ENCODE measurements around the gene FOXF2. TPM values are rescaled to one million over a fixed set of nuclear protein-coding genes. Genes with fewer than 3 reads are reported as not detected.

FOXF2 gene
- total RNA-seq, 1 donor from 2014 or later = 0.61 TPM

- Histone ChIP-seq H2AFZ (ENCODE audit: low read depth, low read length) (no peak overlapping the region), H4K20me1 (ENCODE audit: insufficient read depth, low read length) (peaks cover 5% of the 10 kb centered on the region), H3K4me3 (ENCODE audit: insufficient read depth, low read depth, low read length) (no peak overlapping the region), H3K36me3 (ENCODE audit: insufficient read depth, low read length) (no peaks in the 10 kb centered on the region), H3K27me3 (ENCODE audit: insufficient read depth, low read length) (peaks cover 85% of the 10 kb centered on the region), H3K9me3 (ENCODE audit: insufficient read depth, low read depth, low read length) (no peaks in the 10 kb centered on the region), H3K79me2 (ENCODE audit: insufficient read depth, low read length) (no peaks in the 10 kb centered on the region), H3K4me2 (ENCODE audit: low read length) (no peak overlapping the region), H3K4me1 (ENCODE audit: insufficient read depth, low read length) (no peaks in the 10 kb centered on the region), H3K27ac (ENCODE audit: low read depth, low read length) (no peak overlapping the region), H3K9ac (ENCODE audit: low read length) (no peak overlapping the region)
- H3K4me1 Mint-ChIP-seq (ENCODE audit: low read depth, unreplicated experiment) = peaks cover 2% of the 10 kb centered on the region
- peaks cover 11% of the 10 kb centered on the region for H3K9me3 Mint-ChIP-seq (ENCODE audit: unreplicated experiment)
- DNase-seq (ENCODE audit: low read depth) (no peak), FAIRE-seq (no peak)
- H3K4me3 Mint-ChIP-seq (ENCODE audit: unreplicated experiment) = no peak overlapping the region
- H3K36me3 Mint-ChIP-seq (ENCODE audit: low read depth, unreplicated experiment) = no peaks in the 10 kb centered on the region
- peaks cover 65% of the 10 kb centered on the region for H3K27me3 Mint-ChIP-seq (ENCODE audit: low read depth, unreplicated experiment)
- TF ChIP-seq, protein P1, sequence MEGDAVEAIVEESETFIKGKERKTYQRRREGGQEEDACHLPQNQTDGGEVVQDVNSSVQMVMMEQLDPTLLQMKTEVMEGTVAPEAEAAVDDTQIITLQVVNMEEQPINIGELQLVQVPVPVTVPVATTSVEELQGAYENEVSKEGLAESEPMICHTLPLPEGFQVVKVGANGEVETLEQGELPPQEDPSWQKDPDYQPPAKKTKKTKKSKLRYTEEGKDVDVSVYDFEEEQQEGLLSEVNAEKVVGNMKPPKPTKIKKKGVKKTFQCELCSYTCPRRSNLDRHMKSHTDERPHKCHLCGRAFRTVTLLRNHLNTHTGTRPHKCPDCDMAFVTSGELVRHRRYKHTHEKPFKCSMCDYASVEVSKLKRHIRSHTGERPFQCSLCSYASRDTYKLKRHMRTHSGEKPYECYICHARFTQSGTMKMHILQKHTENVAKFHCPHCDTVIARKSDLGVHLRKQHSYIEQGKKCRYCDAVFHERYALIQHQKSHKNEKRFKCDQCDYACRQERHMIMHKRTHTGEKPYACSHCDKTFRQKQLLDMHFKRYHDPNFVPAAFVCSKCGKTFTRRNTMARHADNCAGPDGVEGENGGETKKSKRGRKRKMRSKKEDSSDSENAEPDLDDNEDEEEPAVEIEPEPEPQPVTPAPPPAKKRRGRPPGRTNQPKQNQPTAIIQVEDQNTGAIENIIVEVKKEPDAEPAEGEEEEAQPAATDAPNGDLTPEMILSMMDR (IDR thresholded peaks at IDR 0.05; ENCODE audit: insufficient read depth, low read depth, low read length) = no peak
- peak; percentile 11 for TF ChIP-seq EZH2 (IDR thresholded peaks at IDR 0.05; ENCODE audit: insufficient read depth, low read length)
- peak overlapping the region; percentile 75 for H3K27ac Mint-ChIP-seq (ENCODE audit: unreplicated experiment)
Measured at GRCh38 chr6:1379788-1380147, 9.6 kb upstream of the FOXF2 start.

- Histone ChIP-seq H3K4me1 (ENCODE audit: insufficient read depth, low read length) (peaks cover 3% of the 10 kb centered on the region), H3K79me2 (ENCODE audit: insufficient read depth, low read length) (no peaks in the 10 kb centered on the region), H2AFZ (ENCODE audit: low read depth, low read length) (no peak overlapping the region), H3K4me2 (ENCODE audit: low read length) (no peak overlapping the region), H3K4me3 (ENCODE audit: insufficient read depth, low read depth, low read length) (no peak overlapping the region), H3K36me3 (ENCODE audit: insufficient read depth, low read length) (no peaks in the 10 kb centered on the region), H4K20me1 (ENCODE audit: insufficient read depth, low read length) (peaks cover 13% of the 10 kb centered on the region), H3K9ac (ENCODE audit: low read length) (no peak overlapping the region), H3K27me3 (ENCODE audit: insufficient read depth, low read length) (peaks cover 90% of the 10 kb centered on the region), H3K9me3 (ENCODE audit: insufficient read depth, low read depth, low read length) (no peaks in the 10 kb centered on the region), H3K27ac (ENCODE audit: low read depth, low read length) (no peak overlapping the region)
- no peak for FAIRE-seq
- Mint-ChIP-seq H3K27me3 (ENCODE audit: low read depth, unreplicated experiment) (peaks cover 68% of the 10 kb centered on the region), H3K36me3 (ENCODE audit: low read depth, unreplicated experiment) (no peaks in the 10 kb centered on the region), H3K4me1 (ENCODE audit: low read depth, unreplicated experiment) (peaks cover 5% of the 10 kb centered on the region), H3K9me3 (ENCODE audit: unreplicated experiment) (peaks cover 12% of the 10 kb centered on the region), H3K4me3 (ENCODE audit: unreplicated experiment) (peak overlapping the region; percentile 3), H3K27ac (ENCODE audit: unreplicated experiment) (peak overlapping the region; percentile 58)
- no peak for DNase-seq (ENCODE audit: low read depth)
- TF ChIP-seq EZH2 (IDR thresholded peaks at IDR 0.05; ENCODE audit: insufficient read depth, low read length) = no peak
- TF ChIP-seq, protein P1 (IDR thresholded peaks at IDR 0.05; ENCODE audit: insufficient read depth, low read depth, low read length) = no peak
Measured at GRCh38 chr6:1380625-1381427, 8.6 kb upstream of the FOXF2 start.
